GM12878 (cell line): ENCODE measurements around the gene RPL38. TPM values are rescaled to one million over a fixed set of nuclear protein-coding genes. Genes with fewer than 3 reads are reported as not detected.

Experiments
- ATAC-seq: fragments of 200-7000 bp; cut with Tn5 transposase; 3 replicates; pipeline ENCODE4 v1.9.1; 2020; ENCODE audit warnings: mild to moderate bottlenecking, moderate library complexity
- BruUV-seq: library from RNA; stranded (reverse); fragments of 400-500 nt; replicated peaks from 2 replicates; lab custom pipeline; 2021; lab: Mats Ljungman, UMichigan
- CTCF ChIA-PET: fragments of 300-600 bp; sonication (Branson Sonifier 250); formaldehyde crosslinking; extraction: SDS; loops from one replicate; lab custom pipeline; 2021; ENCODE audit warnings: inconsistent platforms; lab: Yijun Ruan, JAX
- POLR2A ChIA-PET: fragments of 350-600 bp; formaldehyde crosslinking; extraction: SDS; loops from one replicate; lab custom pipeline; 2021; ENCODE audit warnings: inconsistent platforms; lab: Charles Lee
- RAD21 ChIA-PET: fragments of 300-600 bp; sonication (Branson Sonifier 250); formaldehyde crosslinking; loops from one replicate; lab custom pipeline; 2023; ENCODE audit warnings: antibody characterized with exemption; ENCODE audit not compliant: unreplicated experiment; lab: Charles Lee
- SMC1A ChIA-PET: fragments of 300-600 bp; sonication (Branson Sonifier 250); formaldehyde crosslinking; loops from one replicate; lab custom pipeline; 2023; ENCODE audit not compliant: unreplicated experiment, uncharacterized antibody; lab: Charles Lee
- DNase-seq: peaks from one replicate; pipeline ENCODE4 v3.0.0-alpha.2; 2011; ENCODE audit warnings: low read depth, low spot score
- FAIRE-seq: peaks from 3 replicates; lab custom pipeline; 2011; peaks lifted over from hg19 to GRCh38; lab: Jason Lieb, UNC
- H2AFZ ChIP-seq: 2 replicates; pipeline ENCODE4 v1.6.0; 2011; ENCODE audit warnings: low read depth, low read length, control low read depth; ENCODE audit not compliant: control insufficient read depth
- H3K27ac ChIP-seq: 2 replicates; pipeline ENCODE4 v1.5.1; 2011; ENCODE audit warnings: control low read depth; ENCODE audit not compliant: control insufficient read depth, insufficient read depth
- H3K27me3 ChIP-seq, 2 experiments: replicated peaks in 1 of 2; 2 replicates each; pipeline versions ENCODE4 v1.6.0 to v1.6.1; 2011; ENCODE audit warnings: low read length in 1 of 2; ENCODE audit not compliant: control insufficient read depth in 2 of 2, insufficient read depth in 2 of 2
- H3K36me3 ChIP-seq, 2 experiments: 2 replicates each; pipeline ENCODE4 v1.5.1; 2011; ENCODE audit warnings: low read length in 1 of 2; ENCODE audit not compliant: control insufficient read depth in 2 of 2, insufficient read depth in 2 of 2
- H3K4me1 ChIP-seq: 2 replicates; pipeline ENCODE4 v1.6.1; 2011; ENCODE audit warnings: mild to moderate bottlenecking, low read length, moderate library complexity, mixed read lengths; ENCODE audit not compliant: control insufficient read depth, insufficient read depth
- H3K4me2 ChIP-seq: 2 replicates; pipeline ENCODE4 v1.6.0; 2011; ENCODE audit warnings: control low read depth; ENCODE audit not compliant: control insufficient read depth, insufficient read depth
- H3K4me3 ChIP-seq: fragments of 200-600 bp; sonication (generic); 2 replicates; pipeline ENCODE4 v1.5.1; 2016
- H3K79me2 ChIP-seq: 2 replicates; pipeline ENCODE4 v1.6.0; 2011; ENCODE audit warnings: low read length; ENCODE audit not compliant: control insufficient read depth, insufficient read depth
- H3K9ac ChIP-seq: 2 replicates; pipeline ENCODE4 v1.8.0; 2011; ENCODE audit warnings: low read length, control low read depth, mixed read lengths; ENCODE audit not compliant: control insufficient read depth, insufficient read depth
- H3K9me3 ChIP-seq: replicated peaks from 3 replicates; pipeline ENCODE4 v1.5.1; 2011; ENCODE audit warnings: mild to moderate bottlenecking, low read length; ENCODE audit not compliant: control insufficient read depth, insufficient read depth
- H4K20me1 ChIP-seq: 2 replicates; pipeline ENCODE4 v1.6.0; 2011; ENCODE audit not compliant: control insufficient read depth, insufficient read depth
- BHLHE40 ChIP-seq, 2 experiments: fragments of 450-650 bp in 1 of 2; IDR thresholded peaks; 2 replicates each; pipeline ENCODE4 v1.6.1; 2011 to 2017; ENCODE audit warnings: low read depth in 2 of 2, borderline replicate concordance in 1 of 2, improper control_type of control experiment in 1 of 2, low read length in 1 of 2, mild to moderate bottlenecking in 1 of 2
- IKZF1 ChIP-seq: fragments of 450-650 bp; conservative IDR thresholded peaks from 2 replicates; pipeline ENCODE4 v1.6.1; 2017; ENCODE audit warnings: antibody characterized with exemption, mild to moderate bottlenecking
- NR2F1 ChIP-seq: fragments of 450-650 bp; conservative IDR thresholded peaks from 2 replicates; pipeline ENCODE4 v1.6.1; 2017; ENCODE audit warnings: mild to moderate bottlenecking
- NRF1 ChIP-seq: conservative IDR thresholded peaks from 2 replicates; pipeline ENCODE4 v1.6.1; 2011; ENCODE audit warnings: mild to moderate bottlenecking, low read depth, low read length, improper control_type of control experiment
- SIN3A ChIP-seq: IDR thresholded peaks from 2 replicates; pipeline ENCODE4 v1.6.1; 2012; ENCODE audit warnings: low read depth, low read length, improper control_type of control experiment
- SMARCA5 ChIP-seq: fragments of 450-650 bp; IDR thresholded peaks from 2 replicates; pipeline ENCODE4 v1.6.1; 2017; ENCODE audit warnings: mild to moderate bottlenecking
- WGBS: methylation state at CpG from one replicate; pipeline ENCODE4 v1.1.6; 2016; ENCODE audit warnings: low lambda C conversion rate; ENCODE audit not compliant: insufficient replicate concordance, insufficient coverage; ENCODE audit errors: missing lambda C conversion rate; 5-methylcytosine and 5-hydroxymethylcytosine counted together
- in situ Hi-C: fragments of 300-500 bp; cut with MboI; formaldehyde crosslinking; loops from 9 replicates; pipeline ENCODE4 v1.14.3; 2018; ENCODE audit warnings: mixed read lengths
- intact Hi-C: fragments of 100-400 bp; cut with micrococcal nuclease; formaldehyde crosslinking; loops from one replicate; pipeline ENCODE4 v1.14.2; 2022; ENCODE audit not compliant: unreplicated experiment
- polyA plus RNA-seq, 11 experiments: library from polyadenylated mRNA; depleted of rRNA in 4 of 11; unstranded in 6 of 11; stranded (reverse) in 5 of 11; fragments of >200 nt; fragmentation: Nextera tagmentation in 4 of 11; fragmentation: Illumina TruSeq in 1 of 11; extraction: Ambion mirVana in 4 of 11; extraction: Trizol in 1 of 11; gene quantifications; 1 replicate in 1 of 11; 2 replicates in 10 of 11; pipeline versions ENCODE4 v1.2.1 to v1.2.3, GENCODE V29; 2011 to 2016; ENCODE audit warnings: inconsistent platforms in 2 of 11, missing spikeins in 2 of 11, low read depth in 1 of 11
- total RNA-seq, 4 experiments: library from RNA; depleted of rRNA in 3 of 4; stranded (reverse); fragments of >200 nt in 3 of 4; fragmentation: Illumina TruSeq in 1 of 4; extraction: Trizol in 1 of 4; gene quantifications; 2 replicates each; pipeline versions ENCODE4 v1.2.1 to v1.2.3, GENCODE V29; 2013 to 2021

RPL38 gene
- total and polyA plus RNA-seq, 10 of the 15 experiments (the other 5 are each of a cell fraction or from before 2014, with no cell fraction given), result 1,318 to 4,938 (median 2,673) TPM

GRCh38 chr17:74192950-74193781 is 10.3 kb upstream of the RPL38 start:
- Histone ChIP-seq H3K4me3 (no peak overlapping the region), H3K27ac (no peak overlapping the region), H3K9ac (no peak overlapping the region), H3K9me3 (no peaks in the 10 kb centered on the region), H2AFZ (no peak overlapping the region), H3K79me2 (no peaks in the 10 kb centered on the region), H3K27me3 (peaks cover 0 to 3% of the 10 kb centered on the region in 2 experiments; a peak in 1 of 4 replicates), H3K4me1 (peaks cover 3% of the 10 kb centered on the region; the same call in 1 of the 2 replicates), H4K20me1 (no peaks in the 10 kb centered on the region), H3K4me2 (no peak overlapping the region), H3K36me3 (no peaks in the 10 kb centered on the region)
- ChIA-PET POLR2A (no interaction called here), CTCF (interaction anchor here (1.6 to 1.8 kb wide), 2 partner anchors 8 to 103 kb away, joined by 5 to 7 read pairs; no protein-coding TSS in a partner anchor), SMC1A (interaction anchor here (0.6 to 0.9 kb wide), 2 partner anchors 8 to 796 kb away, joined by 3 read pairs; no protein-coding TSS in a partner anchor), RAD21 (interaction anchor here (1.1 kb wide), 1 partner anchor 103 kb away, joined by 3 read pairs; no protein-coding TSS in a partner anchor)
- intact Hi-C loops, result no loop called here
- TF ChIP-seq SIN3A (no peak), NR2F1 (0 out of 2 replicates have a peak, but pooled peaks have one; percentile 23), SMARCA5 (peak; percentile 69; the same call in 1 of the 2 replicates), NRF1 (no peak)
- no peak for DNase-seq
- no TSS peak for BruUV-seq
- 13% methylated on average over 12 of the region's 12 CpGs for WGBS
- in situ Hi-C loops, result loop anchor here (10.0 kb wide), 1 partner anchor 918 kb away; no protein-coding TSS in a partner anchor
- peak; percentile 65 for ATAC-seq
- FAIRE-seq, result no peak

GRCh38 chr17:74194682-74195081 is 8.8 kb upstream of the RPL38 start:
- ChIA-PET CTCF (interaction anchor here (0.7 kb wide), 1 partner anchor 9 kb away, joined by 3 read pairs; the partner anchor contains the start of gene RPL38), RAD21 (no interaction called here), POLR2A (no interaction called here), SMC1A (interaction anchor here (1.0 kb wide), 1 partner anchor 18 kb away, joined by 3 read pairs; no protein-coding TSS in a partner anchor)
- BruUV-seq, result no TSS peak
- Histone ChIP-seq H3K4me2 (no peak overlapping the region), H3K27ac (no peak overlapping the region), H4K20me1 (no peaks in the 10 kb centered on the region), H3K36me3 (no peaks in the 10 kb centered on the region), H3K79me2 (no peaks in the 10 kb centered on the region), H3K9ac (no peak overlapping the region), H3K27me3 (peaks cover 0 to 3% of the 10 kb centered on the region in 2 experiments; a peak in 1 of 4 replicates), H2AFZ (no peak overlapping the region), H3K9me3 (no peaks in the 10 kb centered on the region), H3K4me3 (no peak overlapping the region), H3K4me1 (peaks cover 8% of the 10 kb centered on the region)
- FAIRE-seq (no peak), ATAC-seq (no peak), DNase-seq (no peak)
- in situ Hi-C loops, result loop anchor here (5.0 to 10.0 kb wide), 2 partner anchors 38 to 920 kb away; no protein-coding TSS in a partner anchor
- 25% methylated on average over 9 of the region's 9 CpGs for WGBS
- intact Hi-C loops, result no loop called here
- TF ChIP-seq IKZF1 (no peak), BHLHE40 (IDR thresholded peaks at IDR 0.05; ENCODE audit: borderline replicate concordance in 1 of 2, low read depth in 2 of 2, low read length in 1 of 2) (peak in 1 of 2 experiments; percentile 35; a peak in 1 of 4 replicates)
